K562 (cell line): Measurements from ENCODE around the gene ANKS1B. TPM values are rescaled to one million over a fixed set of nuclear protein-coding genes. Genes with fewer than 3 reads are reported as not detected.

Experiments used
- ATF7 ChIP-seq: fragments of 450-650 bp; IDR thresholded peaks from 2 replicates; pipeline ENCODE4 v1.7.1; 2014; ENCODE audit warnings: mild to moderate bottlenecking, moderate library complexity
- CSDE1 ChIP-seq, 2 experiments: fragments of 450-650 bp; IDR thresholded peaks; 2 replicates each; pipeline ENCODE4 v1.6.1; 2016; ENCODE audit warnings: mild to moderate bottlenecking in 1 of 2
- ETV5 ChIP-seq: sonication (generic); formaldehyde crosslinking; IDR thresholded peaks from 2 replicates; pipeline ENCODE4 v1.4.0; 2020; ENCODE audit warnings: low read depth, mild to moderate bottlenecking, missing genetic modification reagents
- HBP1 ChIP-seq: fragments of 450-650 bp; formaldehyde crosslinking; IDR thresholded peaks from 2 replicates; pipeline ENCODE4 v1.4.0; 2022; ENCODE audit warnings: missing genetic modification characterization
- PRMT5 ChIP-seq: sonication (generic); formaldehyde crosslinking; IDR thresholded peaks from 2 replicates; pipeline ENCODE4 v1.5.0; 2020; ENCODE audit warnings: missing genetic modification reagents
- RAD51 ChIP-seq: fragments of 450-650 bp; IDR thresholded peaks from 2 replicates; pipeline ENCODE4 v1.7.1; 2016; ENCODE audit warnings: low read depth, mild to moderate bottlenecking, borderline replicate concordance
- RBM17 ChIP-seq: fragments of 200-400 bp; formaldehyde crosslinking; IDR thresholded peaks from 2 replicates; pipeline ENCODE4 v1.6.1; 2017; ENCODE audit warnings: low read depth, mild to moderate bottlenecking, low read length, borderline replicate concordance
- SLC30A9 ChIP-seq: fragments of 250-450 bp; sonication (Bioruptor Pico); IDR thresholded peaks from 2 replicates; pipeline ENCODE4 v1.8.0; 2022; ENCODE audit warnings: mild to moderate bottlenecking, moderate library complexity
- SRSF7 ChIP-seq: fragments of 200-400 bp; formaldehyde crosslinking; optimal IDR thresholded peaks from 2 replicates; pipeline ENCODE3; 2017; ENCODE audit warnings: mild to moderate bottlenecking, low read depth, low read length
- TFAP4 ChIP-seq: sonication (generic); formaldehyde crosslinking; IDR thresholded peaks from 2 replicates; pipeline ENCODE4 v1.8.0; 2022; ENCODE audit warnings: missing genetic modification reagents, mild to moderate bottlenecking, moderate library complexity, borderline replicate concordance
- ZNF780A ChIP-seq: fragments of 250-450 bp; sonication (Bioruptor Pico); IDR thresholded peaks from 2 replicates; pipeline ENCODE4 v1.5.0; 2021; ENCODE audit warnings: mild to moderate bottlenecking
- polyA plus RNA-seq, 8 experiments: library from polyadenylated mRNA; depleted of rRNA in 4 of 8; stranded (reverse) in 5 of 8; unstranded in 3 of 8; fragments of >200 nt; fragmentation: Nextera tagmentation in 2 of 8; fragmentation: Illumina TruSeq in 1 of 8; extraction: Ambion mirVana in 2 of 8; extraction: Trizol in 1 of 8; gene quantifications; 2 replicates each; pipeline versions ENCODE4 v1.2.1 to v1.2.3, GENCODE V29; 2011 to 2014; ENCODE audit warnings: inconsistent platforms in 1 of 8, missing spikeins in 1 of 8
- total RNA-seq, 7 experiments: library from RNA; depleted of rRNA in 6 of 7; stranded (reverse); fragments of >200 nt in 6 of 7; fragmentation: Illumina TruSeq in 2 of 7; extraction: Trizol in 2 of 7; gene quantifications; 2 replicates each; pipeline versions ENCODE4 v1.2.1 to v1.2.3, GENCODE V29; 2011 to 2021; ENCODE audit warnings: low replicate concordance in 1 of 7

The ANKS1B gene
- total and polyA plus RNA-seq, 9 of the 15 experiments (the other 6 are each of a cell fraction or from before 2014, with no cell fraction given) = 0.04 to 0.47 (median 0.28) TPM; not detected in 4

GRCh38 chr12:98868076-98868475, 1116.7 kb downstream of the ANKS1B start (continued):
- TF ChIP-seq TFAP4 (no peak), CSDE1 (IDR thresholded peaks at IDR 0.05) (no peak), ATF7 (no peak), RBM17 (no peak), SRSF7 (no peak), SLC30A9 (CRISPR knock-in tag) (no peak), ZNF780A (CRISPR knock-in tag) (no peak), RAD51 (no peak), ETV5 (CRISPR knock-in tag) (no peak), PRMT5 (CRISPR knock-in tag) (no peak), HBP1 (CRISPR knock-in tag) (no peak)
